SU-DHL-6 (cell line): ENCODE data around the gene SLC12A8.

Experiments
- H2AFZ ChIP-seq: fragments of 200-600 bp; sonication (generic); 2 replicates; pipeline ENCODE4 v1.6.1; 2014; ENCODE audit warnings: low read depth, mild to moderate bottlenecking, moderate library complexity, mixed read lengths, antibody characterized with exemption, low read length; ENCODE audit not compliant: severe bottlenecking
- H3F3A ChIP-seq: fragments of 200-600 bp; shearing (Covaris generic); 2 replicates; pipeline ENCODE4 v1.6.0; 2016; ENCODE audit warnings: antibody characterized with exemption, mild to moderate bottlenecking; ENCODE audit not compliant: insufficient read depth
- H3K27ac ChIP-seq: fragments of 200-600 bp; sonication (generic); 2 replicates; pipeline ENCODE4 v1.5.1; 2016; ENCODE audit warnings: low read depth, mild to moderate bottlenecking, low read length, moderate library complexity, mixed read lengths
- H3K27me3 ChIP-seq: fragments of 200-600 bp; sonication (generic), shearing (Covaris generic); 2 replicates; pipeline ENCODE4 v1.6.0; 2014; ENCODE audit warnings: mild to moderate bottlenecking, low read length
- H3K36me3 ChIP-seq: fragments of 200-600 bp; sonication (generic); 2 replicates; pipeline ENCODE4 v1.6.1; 2014; ENCODE audit warnings: mild to moderate bottlenecking, low read length, mixed read lengths
- H3K4me2 ChIP-seq: fragments of 300-600, 200-600 bp; shearing (Covaris generic), sonication (generic); 2 replicates; pipeline ENCODE4 v1.6.0; 2014; ENCODE audit warnings: low read length, low read depth, mild to moderate bottlenecking; ENCODE audit not compliant: poor library complexity, severe bottlenecking
- H3K4me3 ChIP-seq: fragments of 200-600 bp; sonication (generic); 2 replicates; pipeline ENCODE4 v1.5.1; 2014; ENCODE audit warnings: antibody characterized with exemption, low read length, mild to moderate bottlenecking, mixed read lengths; ENCODE audit not compliant: insufficient read depth, poor library complexity, severe bottlenecking
- H3K79me2 ChIP-seq: fragments of 200-600 bp; sonication (generic); 2 replicates; pipeline ENCODE4 v1.6.1; 2014; ENCODE audit warnings: mild to moderate bottlenecking, low read length, moderate library complexity; ENCODE audit not compliant: insufficient read depth
- H3K9ac ChIP-seq: fragments of 200-600 bp; sonication (generic); 2 replicates; pipeline ENCODE4 v1.7.0; 2014; ENCODE audit warnings: mild to moderate bottlenecking, low read length
- H3K9me2 ChIP-seq: fragments of 200-600 bp; sonication (generic); replicated peaks from 2 replicates; pipeline ENCODE4 v1.6.1; 2014; ENCODE audit warnings: low read length; ENCODE audit not compliant: insufficient read depth
- H3K9me3 ChIP-seq: fragments of 200-600 bp; sonication (generic); 2 replicates; pipeline ENCODE4 v1.6.1; 2014; ENCODE audit warnings: low read length, mixed read lengths; ENCODE audit not compliant: insufficient read depth
- H4K20me1 ChIP-seq: fragments of 200-600 bp; sonication (generic); 2 replicates; pipeline ENCODE4 v1.6.1; 2014; ENCODE audit warnings: low read depth, mild to moderate bottlenecking, antibody characterized with exemption, low read length, moderate library complexity, mixed read lengths
- CTCF ChIP-seq: fragments of 200-600 bp; sonication (generic); IDR thresholded peaks from one replicate; pipeline ENCODE4 v1.5.1; 2017; ENCODE audit warnings: antibody characterized with exemption, mild to moderate bottlenecking, low read length, moderate library complexity; ENCODE audit not compliant: insufficient read depth, poor library complexity, severe bottlenecking
- EZH2phosphoT487 ChIP-seq: fragments of 200-600 bp; sonication (generic), shearing (Covaris generic); conservative IDR thresholded peaks from 2 replicates; pipeline ENCODE4 v1.6.1; 2018; ENCODE audit warnings: mild to moderate bottlenecking, antibody characterized with exemption, low read length, moderate library complexity, mixed read lengths

SLC12A8 gene

GRCh38 chr3:125079675-125080045 is 132.9 kb downstream of the SLC12A8 start:
- Histone ChIP-seq H4K20me1 (no peaks in the 10 kb centered on the region), H3K27me3 (no peaks in the 10 kb centered on the region), H3K9ac (no peak overlapping the region), H3K27ac (no peak overlapping the region), H3K9me3 (no peaks in the 10 kb centered on the region), H3K36me3 (no peaks in the 10 kb centered on the region), H3F3A (no peaks in the 10 kb centered on the region), H3K4me3 (no peak overlapping the region), H3K79me2 (no peaks in the 10 kb centered on the region), H3K9me2 (no peaks in the 10 kb centered on the region), H2AFZ (no peak overlapping the region), H3K4me2 (no peak overlapping the region)
- TF ChIP-seq EZH2phosphoT487 (no peak), CTCF (no peak)

- no peak overlapping the region for H3K9ac ChIP-seq
- H3K4me3 ChIP-seq, result no peak overlapping the region
- TF ChIP-seq CTCF (no peak), EZH2phosphoT487 (no peak)
- H3K9me3 ChIP-seq, result no peaks in the 10 kb centered on the region
- no peaks in the 10 kb centered on the region for H3F3A ChIP-seq
- no peaks in the 10 kb centered on the region for H3K27me3 ChIP-seq
- no peak overlapping the region for H2AFZ ChIP-seq
- no peaks in the 10 kb centered on the region for H3K9me2 ChIP-seq
- no peaks in the 10 kb centered on the region for H4K20me1 ChIP-seq
- H3K4me2 ChIP-seq, result no peak overlapping the region
- H3K36me3 ChIP-seq, result no peaks in the 10 kb centered on the region
- H3K79me2 ChIP-seq, result no peaks in the 10 kb centered on the region
- no peak overlapping the region for H3K27ac ChIP-seq
These were observed 133.4 kb downstream of the SLC12A8 start for GRCh38 chr3:125078951-125079674.

GRCh38 chr3:125077864-125078263 is 134.7 kb downstream of the SLC12A8 start:
- Histone ChIP-seq H3F3A (no peaks in the 10 kb centered on the region), H4K20me1 (no peaks in the 10 kb centered on the region), H3K27me3 (no peaks in the 10 kb centered on the region), H3K9me2 (no peaks in the 10 kb centered on the region), H3K9ac (no peak overlapping the region), H3K4me2 (no peak overlapping the region), H3K79me2 (no peaks in the 10 kb centered on the region), H3K9me3 (no peaks in the 10 kb centered on the region), H3K27ac (no peak overlapping the region), H3K4me3 (no peak overlapping the region), H2AFZ (no peak overlapping the region), H3K36me3 (no peaks in the 10 kb centered on the region)
- TF ChIP-seq EZH2phosphoT487 (no peak), CTCF (no peak)
